NCI-H748 (cell line): ENCODE data around the gene PEX14.
"Not testable (repeated sequence)": the region's sequence is repeated elsewhere in the genome, so short reads cannot be mapped to it uniquely, and the experiment has no call there.

Experiments used
- DNase-seq: peaks from one replicate; lab custom pipeline; 2025; ENCODE audit not compliant: unreplicated experiment; lab: John Stamatoyannopoulos, UW

PEX14 gene

DNA sequence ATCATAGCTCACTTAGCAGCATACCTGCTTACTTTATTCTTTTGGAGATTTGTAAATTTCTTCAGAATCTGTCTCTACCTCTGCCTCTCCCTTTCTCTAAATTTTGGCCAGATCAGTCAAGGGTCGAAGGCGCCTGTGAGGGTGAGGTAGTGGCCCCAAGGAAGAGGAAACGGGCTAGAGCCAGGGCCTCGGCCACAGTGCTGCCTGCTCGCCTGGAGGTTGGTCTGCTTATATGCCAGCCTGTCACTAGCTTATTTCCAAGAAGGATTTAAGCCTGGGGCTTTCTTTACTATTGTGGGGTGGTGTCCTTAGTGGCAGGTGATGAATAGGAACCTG is 19.6 kb downstream of the PEX14 start:
- no peak for DNase-seq

DNA sequence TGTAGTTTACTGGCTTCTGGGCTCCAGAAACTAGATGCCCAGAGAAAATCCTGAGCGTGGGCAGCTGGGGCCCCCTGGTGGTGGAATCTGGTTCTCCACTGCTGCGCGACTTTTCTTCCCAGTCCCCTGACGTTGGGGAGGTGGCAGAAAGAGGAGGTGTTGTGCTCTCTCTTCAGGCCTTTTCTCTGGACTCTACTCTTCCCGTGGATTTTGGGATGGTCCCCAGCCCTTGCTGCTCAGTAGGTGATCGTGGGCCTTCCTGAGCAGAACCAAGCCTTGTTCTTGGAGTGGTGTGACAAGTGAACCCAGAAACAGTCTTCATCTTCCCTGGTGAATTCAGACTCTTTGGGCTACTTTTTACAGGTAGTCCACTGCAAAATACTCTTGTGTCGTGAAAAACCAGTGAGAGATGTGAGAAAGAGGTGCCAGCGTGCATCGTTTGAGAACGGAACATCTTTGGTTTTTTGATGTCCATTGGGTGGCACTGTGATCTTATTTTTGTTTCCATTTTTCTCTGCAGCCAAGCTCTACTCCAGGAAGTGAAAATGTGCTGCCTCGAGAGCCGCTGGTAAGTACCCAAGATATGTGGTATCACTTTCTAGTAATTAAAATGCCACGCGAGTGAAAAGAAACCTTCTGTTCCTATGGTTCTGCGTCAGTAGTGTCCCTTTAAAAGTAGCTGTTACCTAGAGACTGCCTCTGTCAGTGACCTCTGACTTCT is 20.2 kb downstream of the PEX14 start:
- peak; percentile 53 for DNase-seq

DNA sequence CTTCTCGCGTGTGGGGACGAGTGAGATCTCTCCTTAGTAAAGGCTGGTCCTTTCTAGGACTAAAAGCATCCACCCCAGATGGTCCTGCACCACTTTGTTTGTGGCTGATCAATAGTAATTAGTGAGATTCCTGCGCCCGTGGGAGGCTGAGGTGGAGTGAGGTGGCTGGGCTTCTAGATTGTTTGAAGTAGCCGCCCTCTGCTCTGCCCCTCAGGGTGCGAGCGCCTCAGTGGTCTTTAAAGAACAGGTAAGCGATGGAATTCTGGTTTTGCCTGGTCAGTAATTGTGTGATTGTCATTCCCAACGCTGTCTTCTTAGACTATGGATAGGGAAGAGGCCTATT is 20.7 kb downstream of the PEX14 start:
- no peak for DNase-seq

DNA sequence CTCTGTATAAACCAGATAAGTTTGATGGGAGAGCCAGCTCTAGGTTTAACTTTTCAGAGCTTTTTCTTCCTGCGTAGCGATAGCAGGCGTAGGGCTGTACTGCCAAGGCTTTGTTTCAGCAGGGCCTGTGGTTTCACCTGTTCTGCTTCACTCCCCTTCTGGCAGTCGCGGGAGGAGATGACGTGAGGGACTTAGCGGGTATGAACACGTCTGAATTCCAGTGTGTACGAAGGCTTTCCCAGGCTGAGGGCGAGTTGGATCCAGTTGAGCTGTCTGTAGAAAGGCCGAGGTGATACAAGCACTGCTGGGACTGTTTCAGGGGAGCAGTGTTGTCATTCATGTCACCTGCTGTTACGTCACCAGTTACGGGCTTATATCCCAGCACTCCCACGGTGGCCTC is 21.2 kb downstream of the PEX14 start:
- no peak for DNase-seq

- no peak for DNase-seq
Observed at GRCh38 chr1:10497109-10497508, 22.4 kb downstream of the PEX14 start.

DNA sequence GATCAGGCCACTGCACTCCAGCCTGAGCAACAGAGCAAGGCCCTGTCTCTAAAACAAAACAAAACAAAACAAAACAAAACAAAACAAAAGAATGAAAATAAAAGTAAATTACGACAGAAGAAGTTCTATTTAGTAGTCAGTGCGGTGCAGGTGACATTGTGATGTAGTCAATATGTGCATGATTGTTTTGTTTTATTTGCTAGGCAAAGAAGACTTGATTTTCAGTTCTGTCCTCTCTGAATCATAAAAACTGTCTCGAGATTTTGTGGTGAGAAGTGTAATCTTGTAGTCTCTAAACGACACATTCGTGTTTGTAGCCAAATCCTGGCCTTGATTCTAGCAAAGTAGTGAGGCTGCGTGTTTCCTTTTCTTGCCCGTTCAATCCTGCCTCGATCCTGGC is 23.5 kb downstream of the PEX14 start:
- DNase-seq = no peak

DNA sequence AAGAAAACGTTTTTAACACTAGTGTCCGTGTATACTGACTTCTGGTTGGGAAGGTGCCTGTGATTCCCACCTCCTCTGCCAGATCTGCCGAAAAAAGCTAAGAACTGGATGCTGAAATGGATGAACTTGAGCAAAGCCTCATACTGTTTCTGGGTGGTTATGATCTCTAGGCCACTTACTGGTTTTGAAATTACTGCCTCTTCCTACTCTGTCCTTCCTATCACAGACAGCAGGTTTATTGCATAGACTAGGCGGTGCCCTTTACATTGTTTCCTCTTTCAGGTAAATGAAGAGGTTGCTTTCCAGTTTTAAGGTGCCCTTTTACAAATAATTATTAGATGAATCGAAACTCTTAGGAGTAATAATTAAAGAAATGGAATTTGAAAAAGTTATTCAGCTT is 27.5 kb downstream of the PEX14 start:
- DNase-seq = no peak

DNA sequence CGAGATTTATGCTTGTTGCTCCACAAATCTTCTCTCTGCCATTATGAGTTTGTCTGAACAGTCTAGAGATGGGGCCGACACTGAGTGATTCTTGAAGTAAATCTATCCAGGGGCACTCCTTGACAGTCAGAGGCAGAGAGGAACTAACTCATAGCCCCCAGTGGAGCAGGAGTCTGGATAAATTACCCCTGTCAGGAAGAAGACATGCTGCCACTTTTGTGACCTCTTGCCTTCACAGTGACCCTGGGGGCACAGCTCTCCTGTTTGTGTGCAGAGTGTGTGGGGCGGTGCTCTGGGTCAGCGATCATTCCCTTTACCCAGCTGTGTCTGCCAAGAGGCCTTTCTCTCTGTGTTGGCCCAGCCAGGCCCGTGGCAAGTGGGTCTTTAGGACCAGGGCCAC is 29.5 kb downstream of the PEX14 start:
- no peak for DNase-seq

- not testable (repeated sequence) for DNase-seq
Observed at GRCh38 chr1:10506046-10506676, 31.4 kb downstream of the PEX14 start.

DNA sequence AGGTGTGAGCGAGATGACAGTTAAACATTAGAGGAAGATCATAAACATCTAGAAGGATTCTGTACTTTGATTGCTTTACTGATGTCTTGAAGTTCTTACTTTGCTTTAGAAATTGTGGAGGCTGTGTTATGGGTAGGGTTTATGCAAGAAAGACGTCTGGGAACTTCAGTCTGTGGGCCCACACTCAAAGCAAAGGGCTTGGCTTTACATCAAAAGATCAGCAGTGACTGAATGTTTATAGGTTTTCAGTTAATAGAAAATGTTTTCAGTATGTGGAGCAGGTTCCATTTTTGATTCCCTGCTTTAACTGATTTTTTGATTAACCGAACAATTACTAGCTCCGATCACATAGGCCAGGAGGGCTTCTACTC is 31.9 kb downstream of the PEX14 start:
- DNase-seq = no peak

DNA sequence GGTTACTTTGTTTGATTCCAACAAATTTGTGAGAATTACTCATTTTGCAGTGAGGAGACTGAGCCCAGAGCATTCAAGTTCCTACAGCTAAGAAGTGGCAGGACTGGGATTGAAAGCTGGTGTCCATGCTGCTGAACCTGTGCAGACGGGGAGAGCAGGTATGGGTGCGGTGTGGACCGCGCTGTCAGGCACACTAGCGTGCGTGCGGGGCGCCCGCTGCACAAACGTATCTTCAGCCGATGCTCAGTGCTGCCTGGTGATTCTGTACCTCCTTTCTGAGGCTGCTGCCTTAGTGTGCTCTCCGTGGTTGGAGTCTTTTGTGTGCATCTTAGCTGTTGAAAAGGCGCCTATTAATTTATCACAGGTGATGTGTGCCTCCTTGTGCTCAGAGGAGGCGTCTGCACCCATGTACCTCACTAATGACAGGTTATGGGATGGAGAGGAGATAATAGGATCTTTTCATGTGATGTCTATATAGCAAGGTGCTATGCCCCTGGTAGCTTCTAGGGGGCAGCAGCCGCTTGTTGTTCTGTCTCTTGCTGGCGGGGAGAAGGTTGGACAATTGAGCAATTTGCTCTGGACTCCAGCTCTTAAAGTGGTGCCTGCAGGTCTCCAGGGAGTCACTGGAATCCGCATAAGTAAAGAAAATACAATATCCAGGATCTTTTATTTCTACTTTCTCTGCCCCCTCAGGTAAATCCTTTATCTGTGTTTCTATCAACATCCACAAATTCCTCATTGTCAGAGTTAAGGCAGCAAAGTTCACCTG is 32.5 kb downstream of the PEX14 start:
- DNase-seq = peak; percentile 83

GRCh38 chr1:10508511-10508951 is 33.8 kb downstream of the PEX14 start:
- DNase-seq = no peak

DNA sequence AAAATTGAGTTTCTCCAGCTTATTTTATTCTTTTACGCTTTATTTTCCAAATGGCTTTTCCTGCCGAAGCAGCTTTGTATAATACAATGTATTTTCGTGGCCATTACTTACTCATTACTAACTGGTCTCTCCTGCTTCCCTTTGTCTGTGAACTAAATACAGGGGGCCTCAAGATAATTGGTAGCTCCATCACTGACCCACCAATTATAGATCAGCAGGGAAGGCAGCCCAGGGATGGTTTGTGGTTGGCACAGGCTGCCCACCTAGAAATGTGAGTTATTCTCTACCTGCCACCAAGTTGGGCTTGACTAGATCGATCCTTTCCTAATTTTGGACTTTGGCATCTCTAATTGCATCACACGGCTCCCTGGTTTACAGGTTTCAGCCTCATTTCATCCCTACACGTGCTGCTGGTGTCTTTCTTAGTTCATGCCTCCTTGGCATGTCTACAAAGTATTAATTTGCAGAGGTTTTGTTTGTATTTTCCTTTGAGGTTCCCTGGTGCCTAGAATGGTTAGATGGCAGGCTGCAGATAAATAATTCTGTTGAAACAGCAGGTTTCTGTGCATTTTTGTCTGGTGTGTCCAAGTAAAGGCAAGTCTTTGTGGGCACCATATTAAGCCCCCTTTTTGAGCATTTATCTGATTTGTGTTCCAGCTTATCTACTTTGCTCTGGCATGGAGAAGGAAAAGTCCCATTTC is 35.2 kb downstream of the PEX14 start:
- DNase-seq = peak; percentile 68

- DNase-seq = no peak
Observed at GRCh38 chr1:10510520-10511493, 36.1 kb downstream of the PEX14 start.

- no peak for DNase-seq
Observed at GRCh38 chr1:10511494-10511885, 36.7 kb downstream of the PEX14 start.

DNA sequence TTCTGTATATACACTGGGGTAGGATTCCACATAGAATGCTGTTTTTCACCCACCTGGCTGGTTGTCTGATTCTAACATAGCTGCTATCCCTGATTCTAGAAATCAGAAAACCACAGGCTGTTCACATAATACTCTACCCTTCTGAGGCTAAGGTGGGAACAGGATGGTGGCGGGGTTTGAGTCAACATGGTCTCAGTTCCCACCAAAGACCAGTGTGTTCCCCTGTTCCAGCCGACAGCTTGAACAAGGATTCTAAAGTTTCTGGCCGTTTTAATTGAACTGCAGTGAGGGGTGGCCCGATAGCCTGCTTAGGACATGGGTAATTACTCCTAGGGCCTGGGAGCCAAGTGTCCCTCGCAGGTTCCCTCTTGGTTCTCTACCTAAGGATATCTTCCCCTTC is 38.4 kb downstream of the PEX14 start:
- no peak for DNase-seq

DNA sequence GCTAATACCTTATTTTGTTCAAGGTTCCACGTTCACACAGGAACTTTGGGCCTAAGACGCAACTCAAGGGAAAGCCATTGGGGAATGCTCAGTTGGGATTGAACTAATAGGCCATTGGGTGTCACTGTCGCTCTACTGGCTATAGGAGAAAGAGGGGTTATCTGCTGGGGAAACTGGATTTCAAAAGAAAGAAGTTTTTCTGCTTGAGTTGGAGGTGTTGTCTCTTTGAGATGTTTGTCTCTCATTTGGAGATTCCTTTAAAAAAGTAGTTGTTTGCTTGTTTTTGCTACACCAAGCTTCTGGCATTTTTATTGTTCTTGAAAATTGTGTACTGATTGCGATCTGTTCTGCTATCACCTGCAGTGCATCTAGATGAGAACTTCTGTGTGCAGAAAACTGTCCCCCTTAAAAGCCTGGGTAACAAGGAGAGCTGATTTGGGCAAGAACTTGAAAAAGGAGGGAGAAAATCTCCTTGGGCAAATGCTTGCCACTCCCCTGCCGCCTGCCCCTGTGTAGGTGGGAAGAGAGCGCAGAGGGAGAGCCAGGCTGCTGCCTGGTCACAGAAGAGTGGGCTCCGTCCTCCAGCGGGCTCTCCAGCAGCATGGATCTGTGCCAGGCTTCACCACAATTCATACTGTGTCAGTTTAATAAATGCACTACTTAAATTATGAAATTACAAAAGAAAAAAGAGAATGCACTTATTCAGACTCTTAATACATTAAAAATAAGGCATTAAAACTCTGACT is 39.9 kb downstream of the PEX14 start:
- peak; percentile 79 for DNase-seq

- no peak for DNase-seq
Observed at GRCh38 chr1:10515301-10515975, 40.7 kb downstream of the PEX14 start.

DNA sequence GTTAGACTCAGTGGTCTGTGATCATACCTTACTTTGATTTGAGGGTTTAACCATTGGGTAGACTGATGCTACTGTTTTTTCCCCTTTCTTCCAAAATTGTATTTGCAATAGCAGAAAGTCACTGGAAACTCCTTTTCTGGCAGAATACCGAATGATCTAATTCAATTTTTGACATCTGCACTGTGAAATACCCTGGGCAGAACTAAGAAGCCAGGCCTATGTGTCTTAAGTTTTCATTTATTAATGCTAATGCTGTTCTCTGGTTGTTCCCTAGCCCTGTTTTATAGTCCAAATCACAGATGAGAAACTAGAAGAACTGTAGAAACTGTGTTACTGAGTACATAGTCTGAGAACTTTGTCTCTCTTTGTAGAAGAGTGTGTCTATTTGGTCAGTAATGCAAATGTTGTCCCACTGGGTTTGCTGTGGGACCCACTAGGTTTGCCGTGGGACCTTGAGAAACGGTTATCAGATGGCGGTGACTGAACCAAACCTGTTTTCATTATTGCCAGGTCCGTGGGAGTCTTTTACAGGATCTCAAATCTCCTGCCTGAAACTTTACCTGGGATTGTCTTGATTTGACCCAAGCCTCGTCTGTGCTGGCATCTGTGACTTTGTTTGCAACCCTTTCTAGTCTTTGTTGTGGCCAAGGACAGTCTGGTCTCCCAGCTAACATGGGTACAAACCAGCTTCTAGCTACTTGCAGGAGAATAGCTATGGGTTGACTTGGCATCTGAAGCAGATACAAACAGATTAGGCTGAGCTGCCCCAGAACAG is 41.4 kb downstream of the PEX14 start:
- DNase-seq = no peak
